CD4-positive, alpha-beta T cell treated with Interleukin-6 at 100 ng/mL for 8 hours (primary cell): ENCODE measurements around the gene STAC2.
"Not testable (repeated sequence)": the region's sequence is repeated elsewhere in the genome, so short reads cannot be mapped to it uniquely, and the experiment has no call there.

Source experiments
- DNase-seq: peaks from one replicate; pipeline ENCODE4 v3.0.0-alpha.2; 2020; ENCODE audit warnings: mixed read lengths, low spot score

STAC2 gene

DNA sequence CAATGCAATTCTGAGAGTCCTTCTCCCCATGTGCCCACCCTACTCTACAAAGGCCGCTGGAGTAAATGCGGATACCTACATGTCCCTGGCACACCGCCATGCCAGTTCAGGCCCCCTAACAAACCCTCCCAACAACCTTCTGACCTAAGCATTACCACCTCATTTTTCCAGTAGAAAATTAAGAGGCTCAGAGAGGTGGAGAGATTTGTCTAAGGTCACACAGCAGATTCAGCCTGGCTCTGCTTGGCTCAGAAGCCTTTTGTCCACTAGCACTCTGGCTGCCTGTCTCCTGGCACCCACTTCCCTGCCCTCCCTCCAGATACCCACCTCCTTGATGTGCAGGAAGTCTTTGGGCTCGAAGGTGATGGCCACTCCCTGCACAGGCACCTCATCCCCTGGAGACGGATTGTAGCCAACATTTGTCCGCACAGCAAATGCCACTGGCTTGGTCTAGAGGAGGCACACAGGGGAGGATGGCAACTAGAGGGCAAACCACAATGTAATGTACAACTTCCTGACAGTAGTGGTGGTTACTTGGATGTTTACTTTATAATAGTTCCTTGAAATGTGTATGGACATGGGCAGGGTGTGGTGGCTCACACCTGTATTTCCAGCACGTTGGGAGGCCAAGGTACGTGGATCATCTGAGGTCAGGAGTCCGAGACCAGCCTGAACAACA lies 38.5 kb downstream of the STAC2 start:
- no peak for DNase-seq

DNA sequence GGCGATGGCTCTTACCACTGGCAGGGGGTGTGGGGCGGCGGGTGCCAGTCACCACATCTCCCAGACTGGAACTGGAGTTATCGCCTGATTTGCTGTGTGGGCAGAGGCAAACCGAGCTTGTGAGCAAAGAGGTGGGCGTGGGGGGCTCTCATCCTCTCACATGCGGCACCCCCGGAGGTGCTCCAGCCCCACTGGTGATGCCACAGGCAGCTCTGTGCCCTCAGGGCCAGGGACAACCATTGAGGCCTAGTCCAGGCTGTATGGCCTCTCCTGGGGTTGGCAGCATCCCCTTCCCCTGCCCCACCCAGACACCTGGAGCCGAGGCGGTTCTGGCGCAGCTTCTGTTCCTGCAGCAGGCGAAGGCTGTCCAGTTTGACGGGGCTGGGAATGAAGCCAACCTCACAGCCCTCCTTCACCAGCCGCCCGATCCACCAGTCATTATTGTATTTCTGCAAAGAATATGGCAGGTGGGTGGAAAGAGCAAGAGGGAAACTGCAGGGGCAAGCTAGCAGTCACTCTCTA lies 39.2 kb downstream of the STAC2 start:
- no peak for DNase-seq

DNA sequence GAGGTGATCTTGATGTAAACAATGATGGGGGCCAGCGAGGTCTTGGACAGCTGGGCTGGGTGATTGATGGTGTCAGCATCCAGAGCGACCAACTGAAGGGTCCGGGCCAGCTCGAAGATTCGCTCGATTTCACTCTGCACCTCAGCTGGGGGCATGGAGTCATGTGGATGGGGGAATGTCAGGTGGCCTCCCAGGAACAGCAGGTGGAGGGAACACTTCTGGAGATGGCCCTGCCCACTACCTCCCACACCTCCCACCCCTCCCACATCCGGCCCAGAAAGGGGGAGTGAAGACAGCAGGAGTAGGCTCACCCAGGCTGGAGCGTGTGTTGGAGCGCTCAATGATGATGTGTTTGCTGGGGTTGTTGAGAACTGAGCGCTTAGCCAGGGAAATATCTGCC lies 42.0 kb downstream of the STAC2 start:
- DNase-seq, result no peak

DNA sequence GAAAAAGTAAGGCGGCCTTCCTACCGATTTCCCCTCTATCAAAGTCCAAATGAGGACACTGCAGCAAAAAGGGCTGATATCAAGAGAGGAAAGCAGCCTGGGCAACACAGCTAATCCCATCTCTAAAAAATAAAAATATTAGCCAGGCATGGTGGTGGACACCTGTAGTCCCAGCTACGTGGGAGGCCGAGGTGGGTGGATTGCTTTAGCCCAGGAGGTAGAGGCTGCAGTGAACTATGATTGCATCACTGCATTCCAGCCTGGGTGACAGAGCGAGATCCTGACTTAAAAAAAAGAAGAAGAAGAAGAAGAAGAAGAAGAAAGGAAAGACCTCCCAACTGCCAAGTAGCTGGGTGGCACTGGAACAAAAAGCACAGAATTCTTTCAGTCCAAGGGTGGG lies 42.7 kb downstream of the STAC2 start:
- no peak for DNase-seq

DNA sequence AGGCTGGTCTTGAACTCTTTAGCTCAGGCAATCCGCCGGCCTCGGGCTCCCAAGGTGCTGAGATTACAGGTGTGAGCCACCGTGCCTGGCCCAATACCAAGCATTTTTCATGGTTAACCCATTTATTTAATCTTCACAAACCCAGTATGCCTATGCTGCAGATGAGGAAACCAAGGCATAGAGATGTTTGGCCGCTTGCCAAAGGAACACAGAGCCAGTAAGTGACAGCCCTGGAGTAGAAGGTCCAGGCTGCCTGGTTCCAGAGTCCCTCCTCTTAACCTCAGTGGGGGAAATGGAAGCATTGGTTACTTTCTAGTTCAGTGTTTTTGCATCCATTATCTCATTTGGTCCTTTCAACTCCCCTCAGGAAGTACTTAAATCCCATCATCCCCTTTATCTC lies 44.4 kb downstream of the STAC2 start:
- no peak for DNase-seq

DNA sequence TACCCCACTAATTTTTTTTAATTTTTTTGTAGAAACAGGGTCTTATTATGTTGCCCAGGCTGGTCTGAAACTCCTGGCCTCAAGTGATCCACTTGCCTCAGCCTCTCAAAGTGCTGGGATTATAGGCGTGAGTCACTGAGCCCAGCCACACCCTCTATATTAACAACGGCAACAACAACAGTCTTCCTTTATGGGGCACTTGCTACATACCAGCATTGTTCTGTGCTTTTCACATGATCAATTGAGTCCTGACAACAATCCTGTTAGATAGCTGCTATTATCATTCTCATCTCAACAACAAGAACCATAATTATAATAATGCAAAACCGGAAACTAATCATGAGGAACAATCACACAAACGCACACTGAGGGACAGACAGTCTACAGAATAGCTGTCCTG lies 47.2 kb downstream of the STAC2 start:
- no peak for DNase-seq

DNA sequence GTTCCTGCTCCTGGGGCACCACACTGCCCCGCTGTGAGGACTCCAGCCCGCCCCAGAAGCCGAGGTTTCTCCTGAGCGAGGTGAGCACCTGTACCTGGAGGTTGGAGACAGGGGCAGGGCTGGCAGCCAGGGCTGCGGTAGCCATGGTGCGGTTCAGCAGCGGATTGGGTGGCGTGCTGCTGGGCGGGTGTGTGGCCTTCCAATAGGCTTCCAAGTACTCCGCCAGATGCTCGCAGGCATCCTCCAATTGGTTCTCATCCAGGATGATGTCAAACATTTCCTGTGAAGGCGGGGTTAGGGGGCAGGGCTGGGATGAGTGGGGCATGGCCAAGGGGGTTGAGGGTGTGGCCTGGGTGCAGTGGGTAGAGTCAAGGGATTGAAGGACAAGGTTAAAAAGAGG lies 48.5 kb downstream of the STAC2 start:
- DNase-seq, result no peak

DNA sequence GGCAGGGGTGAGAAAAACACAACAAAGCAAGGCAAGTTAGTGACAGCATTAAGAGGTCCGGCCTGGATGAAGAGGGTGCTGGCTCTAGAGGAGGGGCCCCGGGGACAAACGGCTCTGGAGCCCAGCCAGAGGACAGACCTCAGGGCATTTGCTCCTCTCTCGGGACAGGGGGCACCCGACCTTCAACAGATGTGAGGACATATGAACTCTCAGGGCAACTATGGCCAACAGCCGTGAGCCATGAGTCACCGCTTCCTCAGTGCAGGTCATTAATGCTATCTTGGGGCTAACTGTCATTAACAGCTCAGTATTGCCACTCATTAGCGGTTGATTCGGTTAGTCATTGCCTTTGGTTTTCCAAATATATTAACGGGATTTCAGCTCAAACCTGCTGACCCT lies 50.1 kb downstream of the STAC2 start:
- no peak for DNase-seq

DNA sequence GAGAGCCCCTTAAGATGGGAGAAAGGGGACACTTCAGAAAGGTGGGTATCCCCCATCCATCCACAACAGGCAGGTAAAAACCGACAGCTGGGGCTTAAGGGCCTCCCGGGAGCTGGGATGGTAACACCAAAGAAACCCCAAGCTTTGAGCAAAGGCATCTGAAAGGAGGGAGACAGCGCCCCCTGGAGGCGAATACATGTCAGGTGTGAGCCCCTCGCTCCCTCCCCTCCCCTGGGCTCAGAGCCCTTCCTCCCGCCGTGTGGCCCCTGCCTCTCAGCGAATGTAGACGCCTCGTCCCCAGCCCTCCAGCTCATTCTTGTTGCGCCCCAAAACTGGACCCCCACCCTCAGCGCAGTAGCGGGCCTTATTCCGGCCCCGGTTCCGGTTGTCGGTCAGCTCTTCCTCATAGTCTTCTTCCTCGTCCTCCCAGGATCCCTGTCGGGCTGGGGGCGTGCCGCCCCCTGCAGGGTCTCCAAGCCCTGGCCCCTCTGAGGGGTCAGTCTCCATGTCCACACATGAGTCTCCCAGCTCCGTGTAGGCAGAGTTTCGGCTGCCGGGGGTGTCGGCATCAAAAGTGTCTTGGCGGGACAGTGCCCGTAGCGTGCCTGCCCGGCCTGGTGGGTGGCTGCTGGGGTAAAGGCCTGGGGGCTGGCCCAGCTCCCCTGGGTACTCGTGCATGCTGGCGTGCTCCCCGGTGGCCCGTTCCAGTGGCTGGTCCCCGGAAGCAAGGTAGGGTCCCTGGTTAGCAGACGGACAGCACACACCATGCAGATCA lies 50.6 kb downstream of the STAC2 start:
- peak; percentile 71 for DNase-seq

DNA sequence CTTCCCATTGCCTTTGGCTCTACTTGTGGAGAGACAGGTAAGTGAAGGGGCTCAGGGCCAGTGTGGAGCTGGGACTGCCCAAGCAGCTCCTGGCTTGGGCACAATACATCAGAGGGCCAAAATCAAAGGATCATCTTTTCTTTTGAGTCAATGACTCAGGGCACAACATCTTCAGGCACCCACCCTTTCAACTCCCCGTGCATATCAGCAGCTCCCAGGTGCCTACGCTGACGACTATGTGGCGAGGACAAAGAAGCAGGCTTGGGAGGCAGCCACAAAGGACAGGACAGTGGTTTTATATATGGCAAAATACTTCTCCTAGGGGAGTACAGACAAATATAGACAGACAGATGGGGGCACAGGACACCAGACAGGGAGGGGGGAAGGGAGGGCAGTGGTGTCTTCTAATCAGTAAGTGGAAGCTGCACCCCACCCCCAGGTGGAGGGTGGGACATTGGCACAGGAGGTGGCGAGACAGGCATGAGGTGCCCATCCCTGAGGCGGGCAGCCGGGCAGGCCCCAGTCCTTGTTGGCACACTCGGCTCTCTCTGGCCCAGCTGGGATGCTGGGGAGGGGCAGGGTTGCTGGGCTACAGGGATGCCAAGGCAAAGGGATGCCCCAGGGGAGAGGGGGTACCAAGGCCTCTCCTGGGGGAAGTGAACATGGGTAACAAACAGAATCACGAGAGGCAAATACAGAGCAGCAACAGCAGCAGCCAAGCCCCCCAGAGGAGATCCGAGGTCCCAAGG lies 52.0 kb downstream of the STAC2 start:
- DNase-seq, result no peak

DNA sequence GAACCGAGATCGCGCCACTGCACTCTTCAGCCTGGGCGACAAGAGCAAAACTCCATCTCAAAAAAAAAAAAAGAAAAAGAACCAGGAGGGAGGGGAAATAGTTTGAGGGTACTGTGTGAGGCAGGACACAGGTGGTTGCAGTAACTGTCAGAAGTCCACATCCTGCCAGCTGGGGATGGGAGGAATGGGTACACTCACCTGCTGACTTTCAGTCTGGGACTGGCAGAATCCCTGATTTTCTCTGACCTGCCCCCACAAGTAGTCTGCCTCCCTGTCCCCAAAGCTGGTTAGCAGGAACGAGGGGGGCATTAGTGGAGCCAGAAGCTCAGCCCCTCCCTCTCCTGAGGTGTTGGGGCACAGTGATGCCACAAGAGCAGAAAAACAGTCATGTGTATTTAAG lies 52.7 kb downstream of the STAC2 start:
- no peak for DNase-seq

DNA sequence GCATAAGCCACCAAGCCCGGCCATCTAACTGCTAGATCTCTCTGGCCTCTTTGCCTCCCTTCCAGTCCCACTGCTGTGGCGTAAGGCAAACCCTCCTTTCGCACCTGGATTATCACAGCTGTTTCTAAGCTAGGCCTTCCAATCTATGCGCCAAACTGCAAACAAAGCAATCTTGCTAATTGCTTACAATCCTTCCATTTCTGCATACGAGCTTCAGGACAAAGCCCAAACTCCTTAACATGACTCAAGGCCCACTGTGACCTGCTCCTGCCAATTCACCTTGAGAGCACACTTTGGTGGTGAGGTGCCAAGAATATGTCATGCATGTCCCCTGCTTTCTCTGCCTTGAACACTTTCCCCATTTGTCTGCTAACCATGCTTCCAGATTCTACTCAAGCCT lies 53.8 kb downstream of the STAC2 start:
- no peak for DNase-seq

DNA sequence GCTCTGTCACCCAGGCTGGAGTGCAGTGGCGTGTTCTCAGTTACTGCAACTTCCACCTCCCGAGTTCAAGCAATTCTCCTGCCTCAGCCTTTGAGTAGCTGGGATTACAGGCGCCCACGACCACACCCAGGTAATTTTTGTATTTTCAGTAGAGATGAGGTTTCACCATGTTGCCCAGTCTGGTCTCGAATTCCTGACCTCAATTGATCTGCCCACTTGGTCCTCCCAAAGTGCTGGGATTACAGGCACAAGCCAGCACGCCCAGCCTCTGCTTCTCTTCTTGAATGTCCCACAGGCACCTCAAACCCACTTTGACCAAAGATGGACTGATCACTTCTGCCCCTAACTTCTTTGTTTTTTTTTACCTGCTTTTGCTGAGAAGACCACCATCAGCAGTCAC lies 55.2 kb downstream of the STAC2 start:
- DNase-seq, result no peak

DNA sequence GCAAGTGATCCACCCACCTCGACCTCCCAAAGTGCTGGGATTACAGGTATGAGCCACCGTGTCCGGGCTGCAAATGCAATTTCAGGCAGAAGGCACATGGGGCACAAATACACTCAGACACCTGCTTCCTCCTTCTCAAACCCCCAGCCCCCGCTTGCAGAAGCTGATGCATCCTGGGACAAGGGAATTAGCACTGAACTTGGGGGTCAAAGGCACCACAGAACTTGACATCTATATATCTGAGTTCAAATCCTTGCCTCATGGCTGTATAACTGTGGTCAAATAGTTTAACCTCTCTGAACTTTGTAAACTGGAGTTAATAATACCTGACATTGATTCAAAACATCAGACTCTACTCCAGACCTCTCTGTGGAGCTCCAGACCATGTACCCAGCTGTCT lies 55.6 kb downstream of the STAC2 start:
- DNase-seq, result no peak

DNA sequence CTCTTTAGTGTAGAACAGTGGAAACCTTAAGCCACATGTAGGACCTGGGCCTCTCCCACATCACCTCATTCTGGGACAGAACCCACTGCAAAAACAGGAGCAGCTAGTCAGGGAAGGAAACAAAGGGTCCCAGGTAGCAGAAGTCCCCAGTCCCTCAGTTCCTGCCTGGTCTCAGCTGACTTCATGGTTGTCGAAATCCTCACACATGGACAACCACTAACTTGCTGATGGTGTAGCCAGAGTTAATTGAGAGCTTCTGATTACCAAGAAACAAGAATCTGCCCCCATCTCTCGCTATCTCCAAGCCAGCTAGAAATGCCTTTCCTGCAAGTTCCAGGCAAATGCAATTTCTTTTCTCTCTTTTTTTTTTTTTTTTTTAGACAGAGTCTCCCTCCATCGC lies 56.2 kb downstream of the STAC2 start:
- no peak for DNase-seq

DNA sequence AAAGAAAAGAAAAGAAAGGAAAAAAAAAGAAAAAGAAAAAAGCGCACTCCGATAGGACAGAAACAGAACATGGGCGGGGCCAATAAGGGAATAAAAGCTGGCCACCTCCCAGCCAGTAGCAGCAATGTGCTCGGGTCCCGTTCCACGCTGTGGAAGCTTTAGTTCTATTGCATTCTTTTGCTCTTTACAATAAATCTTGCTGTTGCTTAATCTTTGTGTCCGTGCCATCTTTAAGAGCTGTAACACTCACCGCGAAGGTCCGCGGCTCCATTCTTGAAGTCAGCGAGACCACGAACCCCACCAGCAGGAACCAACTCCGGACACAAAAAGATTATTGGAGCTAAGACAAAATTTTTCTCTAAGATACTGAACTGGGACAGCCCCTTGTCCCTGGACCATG lies 56.6 kb downstream of the STAC2 start:
- no peak for DNase-seq

DNA sequence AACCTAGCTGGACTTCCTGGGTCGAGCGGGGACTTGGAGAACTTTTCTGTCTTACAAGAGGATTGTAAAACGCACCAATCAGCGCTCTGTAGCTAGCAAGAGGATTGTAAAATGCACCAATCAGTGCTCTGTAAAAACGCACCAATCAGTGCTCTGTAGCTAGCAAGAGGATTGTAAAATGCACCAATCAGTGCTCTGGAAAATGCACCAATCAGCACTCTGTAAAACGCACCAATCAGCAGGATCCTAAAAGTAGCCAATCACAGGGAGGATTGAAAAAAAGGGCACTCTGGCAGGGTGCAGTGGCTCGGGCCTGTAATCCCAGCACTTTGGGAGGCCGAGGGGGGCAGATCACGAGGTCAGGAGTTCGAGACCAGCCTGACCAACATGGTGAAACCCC lies 57.2 kb downstream of the STAC2 start:
- not testable (repeated sequence) for DNase-seq

DNA sequence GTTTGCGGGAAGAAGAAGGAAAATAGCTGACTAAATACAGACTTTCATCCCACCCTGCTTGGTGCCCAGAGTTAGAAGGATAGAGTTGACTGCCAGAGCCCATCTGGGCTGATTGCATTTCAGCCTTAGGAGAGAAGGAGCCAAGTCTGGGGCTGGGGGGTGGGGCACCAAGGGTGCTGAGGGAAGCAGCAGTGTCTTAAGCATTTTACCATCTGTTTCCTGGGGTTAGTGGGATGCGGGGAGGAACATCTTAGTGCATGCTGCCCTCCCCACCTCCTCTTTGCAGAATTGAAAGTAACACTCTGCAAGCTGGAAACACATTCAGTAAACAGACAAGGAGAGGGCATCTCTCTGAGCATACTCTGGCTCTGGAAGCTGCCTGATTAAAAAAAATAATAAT lies 58.3 kb downstream of the STAC2 start:
- DNase-seq, result no peak

DNA sequence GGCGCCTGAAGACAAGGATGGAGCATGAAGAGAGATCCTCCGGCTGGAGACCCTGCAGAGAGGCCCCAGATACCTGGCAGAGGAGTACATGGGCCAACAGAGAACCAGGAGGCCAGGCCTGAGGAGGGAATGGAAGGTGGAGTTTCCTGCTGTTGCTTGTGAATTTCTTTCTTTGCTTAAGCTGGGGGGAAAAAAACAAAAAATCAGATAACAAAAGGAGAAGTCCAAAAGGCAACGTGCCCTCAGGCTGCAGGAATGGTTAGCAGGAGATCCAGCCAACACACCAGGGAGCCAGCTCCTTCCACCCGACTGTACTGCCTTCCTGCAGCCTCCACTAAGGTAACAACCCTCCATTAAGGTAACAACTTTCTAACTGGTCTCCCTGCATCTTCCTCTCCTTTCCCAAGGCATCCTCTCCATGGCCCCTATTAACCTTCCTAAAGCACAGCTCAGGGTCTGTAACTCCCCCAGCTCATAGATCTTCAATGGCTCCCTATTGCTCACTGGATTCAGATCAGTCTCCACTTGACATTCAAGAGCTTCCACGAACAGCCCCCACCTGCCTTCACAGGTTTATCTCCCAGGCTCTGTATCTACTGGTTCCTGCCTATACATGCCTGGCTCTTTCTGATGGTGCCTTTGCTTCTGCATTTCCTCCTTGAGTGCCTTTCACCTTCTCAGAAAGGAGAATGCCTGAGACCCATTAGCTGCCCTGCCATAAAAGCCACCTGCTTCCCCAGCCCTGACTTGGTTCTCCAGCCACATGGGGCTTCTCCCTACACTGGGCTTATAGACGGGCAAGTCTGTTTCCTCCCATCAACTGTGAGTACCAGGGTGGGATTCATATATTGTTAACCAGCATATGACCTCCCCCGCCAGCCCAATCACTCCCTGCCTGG lies 59.1 kb downstream of the STAC2 start:
- no peak for DNase-seq

DNA sequence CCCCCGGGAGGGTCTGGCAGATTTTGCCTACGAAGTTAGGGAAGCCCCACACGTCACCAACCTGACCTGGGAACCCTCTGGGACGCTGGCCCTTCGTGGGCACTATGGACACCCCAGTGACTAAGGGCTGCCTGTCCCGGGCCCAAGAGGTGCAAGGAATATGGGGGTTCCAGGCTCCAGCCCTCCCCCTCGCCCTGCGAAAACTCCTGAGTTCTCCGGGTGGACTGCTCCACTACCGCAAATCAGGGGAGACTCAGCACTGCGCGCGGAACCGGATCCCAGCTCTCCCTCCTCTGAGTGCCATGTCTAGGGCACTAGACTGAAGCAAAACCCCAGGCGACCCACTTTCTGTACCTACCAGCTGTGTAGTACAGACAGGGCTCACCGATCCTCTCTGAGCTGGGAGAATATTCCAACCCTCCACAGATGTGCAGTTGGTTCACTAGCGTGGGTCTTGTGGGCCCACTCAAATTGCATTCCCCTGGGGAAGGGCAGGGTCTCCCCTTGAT lies 59.9 kb downstream of the STAC2 start, which contains the start of gene ARL5C:
Gene ARL5C (minus strand): TSS at position 321 of the 509 bp plus-strand sequence. CDS start 401 bp downstream, outside the sequence.
- DNase-seq, result no peak

DNA sequence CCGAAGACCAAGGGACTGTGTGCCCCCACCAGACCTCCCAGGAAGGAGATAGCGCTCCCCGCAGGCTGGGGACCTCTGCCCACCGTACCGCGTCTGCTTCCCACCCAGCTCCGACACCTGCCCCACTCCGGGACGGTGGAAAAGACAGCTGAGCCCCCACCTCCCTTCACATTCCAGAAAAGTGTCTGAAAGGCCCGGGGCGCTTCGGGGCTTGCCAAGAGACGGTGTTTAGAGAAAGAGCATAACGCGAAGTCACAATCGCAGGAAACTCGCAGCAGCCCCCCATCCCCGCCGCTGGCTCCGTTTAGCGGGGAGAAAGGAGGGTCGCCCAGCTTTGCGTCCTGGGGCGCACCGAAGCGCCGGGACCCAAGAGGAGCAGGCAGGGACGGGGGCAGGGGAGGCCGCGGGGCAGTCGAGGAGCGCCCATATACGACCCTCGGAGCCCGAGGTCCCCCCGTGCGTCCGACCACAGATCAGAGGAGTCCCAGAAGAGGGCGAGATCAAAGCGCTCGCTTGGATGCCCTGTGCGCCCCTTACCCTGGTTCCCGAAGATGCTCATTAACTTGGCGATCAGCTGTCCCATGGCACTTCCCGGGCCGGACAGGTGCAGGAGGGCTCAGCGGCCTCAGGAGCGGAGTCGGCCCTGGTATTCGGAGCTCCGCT lies 60.4 kb downstream of the STAC2 start:
- DNase-seq, result no peak
